Erythroblast (primary cell): Measurements from ENCODE around the gene CRACR2B.

ENCODE experiments used
- DNase-seq, 2 experiments: peaks; one replicate each; lab custom pipeline; 2025; lab: John Stamatoyannopoulos, UW
- GATA1 ChIP-seq: IDR thresholded peaks from 2 replicates; pipeline ENCODE4 v1.6.1; 2011; ENCODE audit warnings: low read depth, mild to moderate bottlenecking, control low read depth, low read length, moderate library complexity
- POLR2A ChIP-seq: IDR thresholded peaks from 2 replicates; pipeline ENCODE4 v1.6.1; 2011; ENCODE audit warnings: mild to moderate bottlenecking, low read length

The CRACR2B gene

DNA sequence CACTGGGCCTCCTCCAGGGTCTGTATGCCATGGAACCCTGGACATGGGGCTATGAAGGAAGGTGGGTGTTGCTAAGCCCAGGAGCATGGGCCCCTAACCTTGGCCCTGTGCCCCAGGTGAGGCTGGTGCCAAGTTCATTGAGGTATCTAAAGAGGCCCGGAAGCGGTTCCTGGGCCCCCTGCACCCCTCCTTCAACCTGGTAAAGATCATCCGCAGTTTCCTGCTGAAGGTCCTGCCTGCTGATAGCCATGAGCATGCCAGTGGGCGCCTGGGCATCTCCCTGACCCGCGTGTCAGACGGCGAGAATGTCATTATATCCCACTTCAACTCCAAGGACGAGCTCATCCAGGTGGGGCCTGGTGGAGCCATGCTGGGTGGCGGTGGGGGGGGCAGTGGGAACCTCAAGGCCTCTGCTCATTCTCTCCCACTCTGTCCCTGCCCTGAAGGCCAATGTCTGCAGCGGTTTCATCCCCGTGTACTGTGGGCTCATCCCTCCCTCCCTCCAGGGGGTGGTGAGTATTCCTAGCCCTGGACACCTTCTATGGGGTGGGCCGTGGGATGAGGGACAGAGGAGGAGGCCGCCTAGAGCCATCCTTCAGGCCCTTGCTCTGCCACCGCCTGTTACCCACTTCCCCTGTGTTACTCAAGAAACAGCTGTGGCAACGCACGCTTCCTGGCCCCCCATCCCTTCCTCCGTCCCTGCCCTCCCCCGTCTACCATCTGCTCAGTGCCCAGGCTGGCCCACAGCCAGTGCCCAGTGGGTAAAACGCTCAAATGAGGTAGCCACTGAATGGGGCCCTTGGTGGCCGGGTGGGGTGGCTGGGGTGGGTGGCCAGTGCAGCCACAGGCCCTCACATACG lies 6.0 kb upstream of the CRACR2B start:
- no peak for DNase-seq
- TF ChIP-seq GATA1, result no peak
- TF ChIP-seq POLR2A, result no peak

DNA sequence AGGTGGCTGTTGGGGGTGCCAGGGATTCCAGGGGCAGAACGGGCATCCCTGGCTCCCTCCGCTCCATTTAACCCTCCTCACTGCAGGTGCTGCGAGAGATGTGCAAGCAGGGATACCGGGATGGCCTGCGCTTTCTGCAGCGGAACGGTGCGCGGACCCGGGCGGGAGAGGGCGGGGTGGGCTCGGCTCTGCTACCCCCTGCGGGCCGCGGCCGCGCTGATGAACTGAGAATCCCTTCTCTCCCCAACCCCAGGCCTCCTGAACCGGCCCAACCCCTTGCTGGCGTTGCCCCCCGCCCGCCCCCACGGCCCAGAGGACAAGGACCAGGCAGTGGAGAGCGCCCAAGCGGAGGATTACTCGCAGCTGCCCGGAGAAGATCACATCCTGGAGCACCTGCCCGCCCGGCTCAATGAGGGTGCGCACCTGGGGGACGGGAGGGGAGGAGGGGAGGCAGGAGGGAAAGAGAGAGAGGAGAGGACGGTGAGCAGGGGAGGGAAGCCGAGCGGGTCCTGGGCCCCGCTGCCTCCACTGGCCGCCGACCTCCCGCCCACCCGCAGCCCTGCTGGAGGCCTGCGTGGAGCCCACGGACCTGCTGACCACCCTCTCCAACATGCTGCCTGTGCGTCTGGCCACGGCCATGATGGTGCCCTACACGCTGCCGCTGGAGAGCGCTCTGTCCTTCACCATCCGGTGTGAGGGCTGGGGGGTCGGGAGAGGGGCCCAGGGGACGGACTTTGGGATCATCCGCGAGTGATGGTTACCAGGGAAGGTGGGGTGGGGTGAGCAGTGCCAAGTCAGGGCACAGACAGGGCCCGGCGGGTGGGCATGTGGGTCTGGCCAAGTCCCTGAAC lies 4.1 kb upstream of the CRACR2B start:
- DNase-seq, result no peak

DNA sequence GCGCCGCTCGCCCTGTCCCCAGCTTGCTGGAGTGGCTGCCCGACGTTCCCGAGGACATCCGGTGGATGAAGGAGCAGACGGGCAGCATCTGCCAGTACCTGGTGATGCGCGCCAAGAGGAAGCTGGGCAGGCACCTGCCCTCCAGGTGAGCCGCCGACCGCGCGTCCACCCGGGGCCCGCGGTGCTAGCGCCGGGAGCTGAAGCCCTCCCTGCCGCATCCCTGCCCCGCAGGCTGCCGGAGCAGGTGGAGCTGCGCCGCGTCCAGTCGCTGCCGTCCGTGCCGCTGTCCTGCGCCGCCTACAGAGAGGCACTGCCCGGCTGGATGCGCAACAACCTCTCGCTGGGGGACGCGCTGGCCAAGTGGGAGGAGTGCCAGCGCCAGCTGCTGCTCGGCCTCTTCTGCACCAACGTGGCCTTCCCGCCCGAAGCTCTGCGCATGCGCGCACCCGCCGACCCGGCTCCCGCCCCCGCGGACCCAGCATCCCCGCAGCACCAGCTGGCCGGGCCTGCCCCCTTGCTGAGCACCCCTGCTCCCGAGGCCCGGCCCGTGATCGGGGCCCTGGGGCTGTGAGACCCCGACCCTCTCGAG lies 3.3 kb upstream of the CRACR2B start:
- DNase-seq, result no peak

More for the DNA sequence above, 4.1 kb upstream of the CRACR2B start:
- TF ChIP-seq POLR2A, result no peak
- no peak for TF ChIP-seq GATA1

GRCh38 chr11:824942-825341 lies 2.8 kb upstream of the CRACR2B start:
- DNase-seq, result no peak
- TF ChIP-seq GATA1, result no peak
- TF ChIP-seq POLR2A, result no peak

More for the DNA sequence above, 3.3 kb upstream of the CRACR2B start:
- TF ChIP-seq GATA1 (no peak), POLR2A (no peak)

DNA sequence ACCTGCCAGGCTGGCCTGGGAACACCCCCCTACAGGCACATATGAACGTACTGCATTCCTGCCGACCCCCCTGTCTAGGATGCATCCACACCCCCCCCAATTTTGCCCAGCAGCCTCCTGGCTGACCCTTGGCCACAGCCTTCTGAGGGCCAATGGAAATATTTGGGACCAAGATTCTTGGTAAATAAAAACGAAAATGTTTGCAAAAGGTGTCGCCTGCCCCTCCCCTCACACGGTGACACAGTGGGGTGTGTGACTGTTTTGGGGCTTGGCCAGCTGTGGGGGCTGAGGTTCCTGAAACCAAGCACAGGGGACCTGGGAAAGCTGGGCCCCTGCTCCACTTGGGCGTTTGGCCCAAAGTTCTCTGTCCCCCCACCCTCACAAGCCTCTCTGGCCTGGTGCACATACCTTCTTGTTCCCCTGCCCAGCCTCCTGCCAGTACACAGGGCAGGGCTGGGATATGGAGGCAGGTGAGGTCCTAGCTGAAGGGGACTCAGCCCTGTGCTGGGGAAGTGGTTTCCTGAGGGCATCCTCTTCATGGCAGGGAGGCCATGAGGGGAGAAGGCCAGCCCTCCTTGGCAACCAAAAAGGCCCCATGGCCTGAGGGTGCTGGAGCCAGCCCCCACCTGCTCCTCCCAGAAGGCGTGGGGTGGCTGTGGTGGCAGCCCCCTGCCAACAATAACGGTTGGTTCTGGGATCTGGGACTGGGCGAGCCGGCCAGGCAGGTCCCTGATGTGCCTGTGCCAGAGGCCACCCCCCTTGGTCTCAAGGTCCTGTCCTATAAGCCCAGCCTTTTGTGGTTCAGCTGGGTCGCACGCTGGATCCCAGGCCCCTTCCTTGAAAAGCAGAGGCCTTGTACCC lies 2.1 kb upstream of the CRACR2B start:
- TF ChIP-seq POLR2A (no peak), GATA1 (no peak)
- no peak for DNase-seq

GRCh38 chr11:826227-826621 lies 1.5 kb upstream of the CRACR2B start:
- no peak for DNase-seq
- TF ChIP-seq POLR2A (no peak), GATA1 (no peak)

DNA sequence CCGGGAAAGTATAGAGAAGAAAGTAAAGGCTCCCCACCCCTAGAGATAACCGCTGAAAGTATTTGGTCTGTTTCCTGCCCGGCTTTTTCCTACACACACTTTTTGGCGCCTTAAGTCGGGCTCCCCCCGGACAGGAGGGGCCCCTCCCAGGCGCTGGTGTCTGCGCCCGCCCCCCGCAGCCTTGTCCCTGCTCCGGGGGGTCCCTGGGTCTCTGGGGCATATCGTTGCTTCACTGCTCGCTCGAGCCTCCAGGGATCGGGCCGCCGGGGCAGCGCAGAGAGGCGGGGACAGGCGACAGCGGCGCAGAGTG lies 928 bp upstream of the CRACR2B start:
- TF ChIP-seq GATA1 (no peak), POLR2A (no peak)
- DNase-seq, result no peak

DNA sequence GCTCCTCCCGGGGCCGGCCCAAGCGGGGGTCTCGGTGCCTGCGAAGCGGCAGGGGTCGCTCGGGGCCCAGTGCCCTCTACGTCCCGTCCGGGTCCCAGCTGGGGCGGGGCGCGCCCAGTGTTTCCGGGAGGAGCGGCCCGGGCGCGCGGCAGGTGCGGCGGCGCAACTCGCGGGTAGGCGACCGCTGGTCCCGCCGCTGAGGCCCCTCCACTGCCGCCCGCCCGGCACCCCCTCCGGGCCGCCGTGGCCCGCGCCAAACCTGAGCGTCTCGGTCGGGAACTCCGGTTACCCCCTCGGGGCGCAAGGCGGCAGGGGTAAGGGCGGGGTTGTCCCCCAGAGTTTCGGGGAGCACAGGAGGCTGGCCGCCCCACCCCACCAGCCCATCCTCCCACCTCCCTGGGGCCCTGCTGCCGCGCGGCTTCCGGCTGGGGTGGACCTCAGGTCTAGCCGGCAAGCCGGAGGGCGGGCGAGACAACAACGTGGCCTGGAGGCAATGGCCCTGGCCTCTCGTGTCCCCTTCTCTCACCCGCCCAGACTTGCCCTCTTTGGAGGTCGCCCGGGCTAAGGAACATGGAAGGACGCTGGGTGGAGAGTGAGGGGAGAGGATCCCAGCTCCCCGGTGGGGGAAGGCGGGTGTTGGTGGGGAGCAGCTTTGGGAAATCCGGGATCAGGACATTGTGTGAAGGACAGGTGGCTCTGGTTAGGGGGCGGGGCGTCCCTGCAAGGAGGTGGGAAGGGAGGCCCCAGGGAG lies 398 bp upstream of the CRACR2B start:
- DNase-seq, result no peak

GRCh38 chr11:828506-829175 lies 922 bp downstream of the CRACR2B start:
- no peak for DNase-seq
- no peak for TF ChIP-seq POLR2A
- TF ChIP-seq GATA1, result no peak

More for the DNA sequence above, 398 bp upstream of the CRACR2B start:
- TF ChIP-seq GATA1 (no peak), POLR2A (no peak)

DNA sequence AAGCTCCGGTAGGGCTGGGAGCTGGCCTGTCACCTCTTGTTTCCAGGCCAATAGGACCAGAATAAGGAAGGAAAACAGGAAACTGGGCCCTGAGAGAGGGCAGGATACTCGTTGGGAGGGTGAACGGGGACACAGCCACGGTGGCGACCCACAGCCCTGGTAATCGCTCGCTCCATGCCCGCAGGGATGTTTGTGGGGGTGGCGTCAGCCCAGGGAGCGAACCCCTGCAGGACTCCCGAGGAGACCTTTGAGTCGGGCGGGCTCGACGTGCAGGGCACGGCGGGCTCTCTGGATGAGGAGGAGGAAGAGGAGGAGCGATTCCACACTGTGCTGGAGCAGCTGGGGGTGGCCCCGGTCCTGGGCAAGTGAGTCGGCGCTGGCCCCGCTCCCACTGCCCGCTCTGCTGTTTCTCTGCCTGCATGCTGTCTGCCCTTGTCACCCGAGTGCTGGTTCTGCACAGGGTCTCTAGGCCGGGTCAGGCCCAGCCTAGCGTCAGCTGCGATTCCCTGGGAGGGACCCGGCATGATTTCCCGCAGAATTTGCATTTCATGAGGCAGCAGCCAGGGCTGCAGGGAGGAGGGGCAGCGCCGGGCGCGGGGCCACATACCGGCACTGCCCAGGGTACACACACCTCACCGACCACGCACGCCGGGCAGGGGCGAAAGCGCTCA lies 1.6 kb downstream of the CRACR2B start:
- no peak for DNase-seq
- TF ChIP-seq GATA1 (no peak), POLR2A (no peak)

GRCh38 chr11:829847-830294 lies 2.2 kb downstream of the CRACR2B start:
- DNase-seq, result no peak

More at GRCh38 chr11:829847-830294, 2.2 kb downstream of the CRACR2B start:
- TF ChIP-seq GATA1, result no peak
- no peak for TF ChIP-seq POLR2A
